Bone marrow (tissue), 2 donors: ENCODE measurements around the gene CTSL.
"Not testable (repeated sequence)": the region's sequence is repeated elsewhere in the genome, so short reads cannot be mapped to it uniquely, and the experiment has no call there.

Experiments used
- DNase-seq, 2 donors: peaks; one replicate each; lab custom pipeline; 2025; lab: John Stamatoyannopoulos, UW

Gene CTSL

GRCh38 chr9:87722393-87723088 is 3.4 kb upstream of the CTSL start:
- no peak for DNase-seq

GRCh38 chr9:87725356-87725899 is 491 bp upstream of the CTSL start:
- no peak for DNase-seq

GRCh38 chr9:87729246-87729645 is 3.3 kb downstream of the CTSL start:
- no peak for DNase-seq

GRCh38 chr9:87731321-87731720 is 5.4 kb downstream of the CTSL start:
- no peak for DNase-seq

GRCh38 chr9:87732344-87732743 is 6.4 kb downstream of the CTSL start:
- DNase-seq, result no peak

GRCh38 chr9:87732756-87733155 is 6.8 kb downstream of the CTSL start:
- DNase-seq, result no peak

- no peak for DNase-seq
Measured at GRCh38 chr9:87733273-87734052, 7.5 kb downstream of the CTSL start.

GRCh38 chr9:87734106-87734505 is 8.2 kb downstream of the CTSL start:
- DNase-seq, result no peak

- DNase-seq, result no peak
Measured at GRCh38 chr9:87739546-87739945, 13.6 kb downstream of the CTSL start.

GRCh38 chr9:87740209-87740608 is 14.3 kb downstream of the CTSL start:
- DNase-seq, result no peak

- no peak for DNase-seq
Measured at GRCh38 chr9:87741326-87741725, 15.4 kb downstream of the CTSL start.

- DNase-seq, result no peak
Measured at GRCh38 chr9:87741891-87742290, 16.0 kb downstream of the CTSL start.

GRCh38 chr9:87742813-87743428 is 17.0 kb downstream of the CTSL start:
- DNase-seq, result no peak

GRCh38 chr9:87744247-87744646 is 18.3 kb downstream of the CTSL start:
- DNase-seq, result not testable (repeated sequence)

GRCh38 chr9:87746186-87746585 is 20.3 kb downstream of the CTSL start:
- DNase-seq, result no peak

GRCh38 chr9:87748881-87749280 is 23.0 kb downstream of the CTSL start:
- no peak for DNase-seq

- DNase-seq, result no peak
Measured at GRCh38 chr9:87749335-87750035, 23.6 kb downstream of the CTSL start.

- DNase-seq, result no peak
Measured at GRCh38 chr9:87750726-87751125, 24.8 kb downstream of the CTSL start.

- DNase-seq, result no peak
Measured at GRCh38 chr9:87751423-87751822, 25.5 kb downstream of the CTSL start.

GRCh38 chr9:87751868-87752267 is 25.9 kb downstream of the CTSL start:
- no peak for DNase-seq

GRCh38 chr9:87753313-87753712 is 27.4 kb downstream of the CTSL start:
- DNase-seq, result no peak

GRCh38 chr9:87758330-87758729 is 32.4 kb downstream of the CTSL start:
- not testable (repeated sequence) for DNase-seq
